GM18519 (cell line): Measurements from ENCODE around the gene BCL2L11.

Experiments used
- ATAC-seq: cut with Tn5 transposase; IDR thresholded peaks from one replicate; pipeline ENCODE4 v1.9.1; 2021; ENCODE audit warnings: mild to moderate bottlenecking, moderate library complexity; ENCODE audit not compliant: unreplicated experiment, low FRiP score

The BCL2L11 gene

GRCh38 chr2:111216811-111217652 lies 96.3 kb downstream of the BCL2L11 start:
- no peak for ATAC-seq
